Measurements from ENCODE around the gene SMO.
"Not testable (repeated sequence)": the region's sequence is repeated elsewhere in the genome, so short reads cannot be mapped to it uniquely, and the experiment has no call there.

The SMO gene

DNA sequence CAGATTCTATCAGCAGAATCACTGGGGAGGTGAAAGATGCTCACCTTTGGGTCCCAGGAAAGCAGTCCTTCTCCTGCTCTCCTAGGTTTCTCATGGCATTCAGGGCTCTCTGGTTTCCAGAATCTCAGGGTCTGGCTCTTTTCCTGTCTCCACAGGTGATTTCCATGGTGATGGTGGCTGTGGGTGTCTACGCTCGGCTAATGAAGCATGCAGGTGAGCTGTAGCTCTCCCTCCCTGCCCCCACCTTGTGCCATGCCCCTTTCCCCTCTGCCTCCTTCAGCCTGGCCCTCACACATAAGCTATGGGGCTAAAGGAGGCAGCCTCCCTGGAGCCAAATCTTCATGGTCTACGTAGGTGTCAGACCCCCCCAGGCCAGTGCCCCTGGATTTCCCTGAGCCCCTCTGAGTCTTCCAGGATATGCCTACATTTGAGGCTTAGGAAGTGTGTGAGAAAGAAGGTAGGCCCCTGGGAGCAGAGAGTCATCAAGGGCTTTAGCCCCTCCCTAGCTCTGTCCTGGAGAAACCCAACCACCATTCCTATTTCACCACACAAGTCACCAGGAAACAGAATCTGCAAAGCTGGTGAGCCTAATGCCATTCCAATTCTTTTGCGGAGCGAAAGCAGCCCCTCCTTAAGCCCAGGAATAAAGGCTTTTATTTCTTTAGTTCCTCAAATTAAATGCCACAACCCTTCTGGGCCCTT is 26.8 kb upstream of the SMO start:
- no peak overlapping the region for H3K27ac Mint-ChIP-seq
- no peaks in the 10 kb centered on the region for H3K36me3 Mint-ChIP-seq (ENCODE audit: insufficient read depth)
- DNase-seq (no peak), ATAC-seq (replicated peaks) (no peak)
- peaks cover 0 to 46% of the 10 kb centered on the region in 2 donors for H3K27me3 Mint-ChIP-seq
- H3K4me1 Mint-ChIP-seq (ENCODE audit: low read depth in 2 of 2) = no peaks in the 10 kb centered on the region
- H3K4me3 Mint-ChIP-seq = no peak overlapping the region
- H3K9me3 Mint-ChIP-seq = no peaks in the 10 kb centered on the region

DNA sequence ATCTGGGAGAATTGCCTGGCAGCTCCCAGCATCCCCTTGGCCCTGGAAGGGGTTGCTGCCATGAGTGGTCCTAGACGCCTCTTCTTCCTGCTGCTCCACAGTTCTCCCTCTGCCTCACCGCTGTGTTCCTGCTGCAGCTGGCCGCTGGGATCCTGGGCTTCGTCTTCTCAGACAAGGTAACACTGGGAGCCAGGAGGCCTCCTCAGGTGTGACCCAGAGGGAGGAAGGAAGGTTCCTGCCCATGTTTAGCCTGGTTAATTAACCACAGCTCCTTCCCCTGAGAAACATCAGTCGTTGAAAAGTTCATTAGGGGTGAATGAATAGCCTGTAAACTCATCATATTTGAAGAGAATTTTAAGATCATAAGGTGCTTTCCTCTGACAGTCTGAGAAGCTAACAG is 25.7 kb upstream of the SMO start:
- DNase-seq (no peak), ATAC-seq (replicated peaks) (no peak)
- Mint-ChIP-seq H3K27me3 (peaks cover 0 to 53% of the 10 kb centered on the region in 2 donors), H3K36me3 (ENCODE audit: insufficient read depth) (no peaks in the 10 kb centered on the region), H3K9me3 (no peaks in the 10 kb centered on the region), H3K4me3 (no peak overlapping the region), H3K27ac (peak overlapping the region in 1 of 2 donors; percentile 38), H3K4me1 (ENCODE audit: low read depth in 2 of 2) (no peaks in the 10 kb centered on the region)

DNA sequence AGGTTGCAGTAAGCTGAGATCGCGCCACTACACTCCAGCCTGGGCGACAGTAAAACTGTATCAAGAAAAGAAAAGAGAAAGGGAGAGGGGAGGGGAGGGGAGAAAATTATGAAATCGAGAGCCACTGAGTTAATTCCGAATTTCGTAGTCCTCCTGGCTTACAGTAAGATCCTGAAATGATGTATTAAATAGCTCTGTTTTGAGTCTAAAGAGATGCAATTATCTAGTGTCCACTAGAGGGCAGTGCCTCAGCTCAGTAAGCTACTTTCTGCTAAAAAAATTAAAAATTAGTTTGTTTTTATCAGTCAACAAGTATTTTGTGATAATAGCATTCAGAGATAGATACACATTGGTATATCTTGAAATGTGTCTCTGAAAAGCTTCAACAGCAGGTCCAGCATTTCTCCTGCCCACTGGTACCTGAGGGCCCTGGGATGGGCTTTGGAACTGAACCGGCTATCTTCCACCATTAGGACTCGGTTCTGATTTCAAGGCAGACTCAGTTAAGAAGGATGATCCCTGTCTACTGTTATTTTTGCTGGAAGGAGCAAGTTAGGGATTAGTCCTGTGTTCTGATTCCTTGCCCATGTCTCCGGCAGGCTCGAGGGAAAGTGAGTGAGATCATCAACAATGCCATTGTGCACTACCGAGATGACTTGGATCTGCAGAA is 24.4 kb upstream of the SMO start:
- DNase-seq = peak in 1 of 3 experiments; percentile 8
- ATAC-seq (replicated peaks) = peak; percentile 41
- Mint-ChIP-seq H3K27me3 (peaks cover 0 to 53% of the 10 kb centered on the region in 2 donors), H3K4me1 (ENCODE audit: low read depth in 2 of 2) (peaks cover 0 to 5% of the 10 kb centered on the region in 2 donors), H3K36me3 (ENCODE audit: insufficient read depth) (no peaks in the 10 kb centered on the region), H3K4me3 (no peak overlapping the region), H3K9me3 (no peaks in the 10 kb centered on the region), H3K27ac (no peak overlapping the region)

DNA sequence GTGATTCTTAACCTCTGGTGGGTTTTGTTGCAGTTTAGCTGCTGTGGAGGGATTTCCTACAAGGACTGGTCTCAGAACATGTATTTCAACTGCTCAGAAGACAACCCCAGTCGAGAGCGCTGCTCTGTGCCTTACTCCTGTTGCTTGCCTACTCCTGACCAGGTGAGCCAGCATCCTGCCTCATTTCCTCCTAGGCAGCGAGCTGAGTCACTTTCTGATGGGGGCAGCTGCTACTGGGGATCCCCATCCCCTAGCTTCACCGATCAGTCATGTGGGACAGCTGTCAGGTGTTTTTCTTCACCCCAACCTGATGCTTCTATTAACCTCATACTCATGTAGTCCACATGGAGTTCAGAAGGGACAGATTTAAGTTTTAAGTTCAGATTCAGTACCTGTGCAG is 21.7 kb upstream of the SMO start:
- no peak for DNase-seq
- H3K4me1 Mint-ChIP-seq (ENCODE audit: low read depth in 2 of 2) = peaks cover 0 to 7% of the 10 kb centered on the region in 2 donors
- H3K36me3 Mint-ChIP-seq (ENCODE audit: insufficient read depth) = no peaks in the 10 kb centered on the region
- H3K9me3 Mint-ChIP-seq = no peaks in the 10 kb centered on the region
- peaks cover 0 to 47% of the 10 kb centered on the region in 2 donors for H3K27me3 Mint-ChIP-seq
- peak; percentile 21 for ATAC-seq (replicated peaks)
- H3K27ac Mint-ChIP-seq = no peak overlapping the region
- no peak overlapping the region for H3K4me3 Mint-ChIP-seq

DNA sequence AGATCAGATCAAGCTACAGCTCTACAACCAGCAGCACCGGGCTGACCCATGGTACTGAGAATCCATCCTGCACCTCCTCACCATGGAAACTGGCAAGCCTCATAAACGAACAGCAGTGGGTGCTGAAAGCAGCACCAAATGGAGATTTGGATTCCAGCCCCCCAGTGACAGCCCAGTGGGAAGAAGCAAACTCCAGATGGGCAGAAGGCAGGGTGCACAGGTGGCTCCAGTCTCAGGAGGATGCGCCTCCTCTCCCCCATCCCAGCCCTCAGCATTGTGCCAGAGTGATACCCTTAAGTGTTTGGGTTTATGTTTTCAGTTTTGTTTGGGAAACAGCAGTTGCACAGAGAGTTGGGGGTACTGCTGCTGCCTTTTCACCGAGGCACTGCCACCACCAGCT is 20.6 kb upstream of the SMO start:
- DNase-seq (no peak), ATAC-seq (replicated peaks) (no peak)
- Mint-ChIP-seq H3K4me1 (ENCODE audit: low read depth in 2 of 2) (peaks cover 0 to 7% of the 10 kb centered on the region in 2 donors), H3K9me3 (no peaks in the 10 kb centered on the region), H3K27ac (no peak overlapping the region), H3K27me3 (peaks cover 0 to 40% of the 10 kb centered on the region in 2 donors), H3K36me3 (ENCODE audit: insufficient read depth) (no peaks in the 10 kb centered on the region), H3K4me3 (peak overlapping the region in 1 of 2 donors; percentile 63)

DNA sequence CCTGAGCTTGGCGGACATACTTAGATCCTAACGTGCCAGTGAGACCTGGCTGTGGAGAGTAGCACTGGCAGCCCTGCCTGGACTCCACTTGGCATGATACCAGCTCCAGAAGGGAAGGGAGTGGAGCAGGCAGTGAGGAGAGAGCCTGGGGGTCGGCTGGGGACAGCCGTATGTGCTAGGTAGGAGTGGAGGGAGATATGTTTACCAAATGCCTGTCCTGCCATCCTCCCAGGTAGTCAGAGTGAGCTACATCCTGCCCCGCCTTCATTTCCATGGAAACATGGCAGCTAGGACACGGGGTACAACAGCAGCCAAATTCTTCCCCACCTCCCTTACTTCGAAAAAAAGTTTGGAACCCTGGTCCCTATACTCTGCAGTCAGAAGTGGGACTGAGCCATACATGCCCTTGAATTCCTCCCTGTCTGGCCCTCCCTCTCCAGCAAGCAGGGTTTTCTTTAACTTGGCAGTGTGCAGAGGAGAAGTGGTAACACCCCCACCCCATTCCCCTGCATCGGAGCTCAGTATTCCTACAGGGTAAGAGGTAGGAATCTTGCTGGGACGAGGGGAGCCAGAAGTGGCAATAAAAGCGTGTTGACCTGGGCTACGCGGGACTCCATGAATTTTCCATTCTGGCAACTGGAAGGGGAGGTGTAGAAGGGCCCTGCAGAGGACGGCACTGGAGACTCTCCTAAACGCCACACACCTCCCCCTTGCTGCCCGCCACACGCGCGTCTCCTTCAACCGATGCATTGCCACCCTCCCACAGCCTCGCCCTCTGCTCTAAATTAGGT is 20.0 kb upstream of the SMO start:
- no peak for DNase-seq
- peaks cover 0 to 7% of the 10 kb centered on the region in 2 donors for H3K4me1 Mint-ChIP-seq (ENCODE audit: low read depth in 2 of 2)
- H3K27me3 Mint-ChIP-seq = peaks cover 0 to 33% of the 10 kb centered on the region in 2 donors
- no peak overlapping the region for H3K27ac Mint-ChIP-seq
- ATAC-seq (replicated peaks) = no peak
- peak overlapping the region; percentile 52 to 63 for H3K4me3 Mint-ChIP-seq
- H3K9me3 Mint-ChIP-seq = no peaks in the 10 kb centered on the region
- no peaks in the 10 kb centered on the region for H3K36me3 Mint-ChIP-seq (ENCODE audit: insufficient read depth)

DNA sequence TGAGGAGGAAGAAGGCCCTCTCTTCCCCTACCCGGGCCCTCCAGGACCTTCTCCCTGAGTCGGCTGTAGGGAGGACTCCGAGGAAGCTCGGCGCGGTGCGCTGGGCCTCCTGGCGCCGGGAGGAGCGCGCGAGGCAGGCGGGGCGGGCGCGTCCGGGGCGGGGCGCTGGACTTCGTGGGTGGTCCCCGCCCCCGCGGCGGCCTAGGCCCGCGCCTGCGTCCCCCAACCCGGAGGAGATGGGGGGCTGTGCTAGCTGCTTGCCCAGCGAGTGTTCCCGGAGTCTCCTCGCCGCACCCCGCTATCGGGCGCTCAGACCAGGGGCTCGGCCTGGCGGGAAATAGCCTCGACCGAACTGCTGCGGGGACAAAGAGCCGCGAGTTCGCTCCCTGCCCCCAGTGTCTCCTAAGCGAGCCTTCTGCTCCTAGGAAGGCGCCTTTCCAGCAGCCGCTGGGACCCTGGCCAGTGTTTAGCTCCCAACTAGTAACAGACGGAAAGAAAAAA is 19.2 kb upstream of the SMO start:
- Mint-ChIP-seq H3K4me1 (ENCODE audit: low read depth in 2 of 2) (peaks cover 0 to 7% of the 10 kb centered on the region in 2 donors), H3K36me3 (ENCODE audit: insufficient read depth) (no peaks in the 10 kb centered on the region), H3K4me3 (peak overlapping the region; percentile 63 to 72), H3K27ac (no peak overlapping the region), H3K9me3 (no peaks in the 10 kb centered on the region), H3K27me3 (peaks cover 0 to 33% of the 10 kb centered on the region in 2 donors)
- ATAC-seq (replicated peaks) (peak; percentile 56), DNase-seq (peak in 1 of 3 experiments; percentile 17)

DNA sequence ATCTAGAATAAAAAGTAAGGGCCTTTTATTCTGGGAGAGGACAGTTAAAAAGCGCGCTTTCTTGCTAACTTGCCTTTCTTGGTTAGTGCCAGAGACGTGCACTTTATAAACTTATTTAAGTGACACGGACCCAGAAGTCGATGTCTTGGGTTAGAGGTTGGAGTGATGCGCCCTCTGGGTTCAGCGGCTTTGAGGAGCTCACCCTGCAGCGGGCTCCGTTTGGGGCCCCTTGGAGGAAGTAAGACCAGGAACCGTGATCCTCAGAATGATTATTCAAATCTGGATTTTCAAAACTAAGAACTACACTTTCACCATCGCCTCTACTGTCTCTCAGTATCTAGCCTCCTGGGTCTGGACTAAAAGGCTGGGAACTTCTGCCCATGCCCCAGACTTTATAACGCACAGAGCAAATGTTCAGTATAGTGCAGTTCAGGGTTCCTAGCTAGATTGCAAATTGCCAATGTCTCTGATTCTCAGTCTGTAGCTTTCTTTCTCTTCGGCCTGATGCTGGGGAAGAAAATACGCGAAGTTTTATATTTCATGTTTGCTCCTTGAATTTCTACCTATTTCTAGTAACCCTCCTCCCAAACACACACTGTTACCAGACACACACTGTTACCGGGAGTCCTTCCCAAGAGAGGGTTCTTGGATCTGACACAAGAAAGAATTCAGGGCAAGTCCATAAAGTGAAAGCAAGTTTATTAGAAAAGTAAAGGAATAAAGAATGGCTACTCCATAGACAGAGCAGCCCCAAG is 18.6 kb upstream of the SMO start:
- ATAC-seq (replicated peaks) (no peak), DNase-seq (no peak)
- Mint-ChIP-seq H3K9me3 (no peaks in the 10 kb centered on the region), H3K36me3 (ENCODE audit: insufficient read depth) (no peaks in the 10 kb centered on the region), H3K27me3 (peaks cover 0 to 39% of the 10 kb centered on the region in 2 donors), H3K4me1 (ENCODE audit: low read depth in 2 of 2) (peaks cover 0 to 7% of the 10 kb centered on the region in 2 donors), H3K27ac (no peak overlapping the region), H3K4me3 (peak overlapping the region; percentile 63 to 72)

DNA sequence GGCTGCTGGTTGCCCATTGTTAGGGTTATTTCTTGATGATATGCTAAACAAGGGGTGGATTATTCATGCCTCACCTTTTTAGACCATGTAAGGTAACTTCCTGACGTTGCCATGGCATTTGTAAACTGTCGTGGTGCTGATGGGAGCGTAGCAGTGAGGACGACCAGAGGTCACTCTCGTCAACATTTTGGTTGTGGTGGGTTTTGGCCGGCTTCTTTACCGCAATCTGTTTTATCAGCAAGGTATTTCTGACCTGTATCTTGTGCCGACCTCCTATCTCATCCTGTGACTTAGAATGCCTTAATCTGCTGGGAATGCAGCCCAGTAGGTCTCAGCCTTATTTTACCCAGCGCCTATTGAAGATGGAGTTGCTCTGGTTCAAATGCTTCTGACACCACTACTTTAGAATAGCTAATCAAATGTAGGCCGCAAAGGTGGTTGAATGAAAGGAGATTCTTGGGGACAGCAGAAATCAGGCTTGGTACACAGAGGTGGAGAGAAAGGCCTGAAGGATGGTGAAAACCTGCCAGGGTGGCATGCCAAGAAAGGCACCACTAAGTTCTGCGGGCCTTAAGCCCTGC is 17.9 kb upstream of the SMO start:
- no peak for DNase-seq
- peaks cover 0 to 39% of the 10 kb centered on the region in 2 donors for H3K27me3 Mint-ChIP-seq
- no peaks in the 10 kb centered on the region for H3K36me3 Mint-ChIP-seq (ENCODE audit: insufficient read depth)
- peaks cover 0 to 7% of the 10 kb centered on the region in 2 donors for H3K4me1 Mint-ChIP-seq (ENCODE audit: low read depth in 2 of 2)
- no peak for ATAC-seq (replicated peaks)
- H3K27ac Mint-ChIP-seq = no peak overlapping the region
- H3K4me3 Mint-ChIP-seq = no peak overlapping the region
- no peaks in the 10 kb centered on the region for H3K9me3 Mint-ChIP-seq

DNA sequence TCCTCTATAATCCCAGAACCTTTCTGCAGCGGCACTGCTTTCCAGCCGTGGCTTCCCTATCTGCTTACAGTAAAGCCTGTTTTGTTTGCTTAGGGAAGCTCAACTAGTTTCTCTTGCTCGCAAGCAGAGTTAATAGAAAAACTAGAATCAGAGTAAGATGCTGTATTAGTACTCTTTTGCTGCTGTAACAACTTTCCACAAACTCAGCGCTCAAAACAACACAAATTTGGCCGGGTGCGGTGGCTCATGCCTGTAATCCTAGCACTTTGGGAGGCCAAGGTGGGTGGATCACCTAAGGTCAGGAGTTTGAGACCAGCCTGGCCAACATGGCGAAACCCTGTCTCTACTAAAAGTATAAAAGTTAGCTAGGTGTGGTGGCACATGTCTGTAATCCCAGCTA is 14.6 kb upstream of the SMO start:
- not testable (repeated sequence) for H3K4me3 Mint-ChIP-seq; H3K27ac Mint-ChIP-seq; ATAC-seq (replicated peaks); H3K4me1 Mint-ChIP-seq (ENCODE audit: low read depth in 2 of 2); H3K36me3 Mint-ChIP-seq (ENCODE audit: insufficient read depth); H3K9me3 Mint-ChIP-seq; DNase-seq
- peaks cover 0 to 14% of the 10 kb centered on the region in 2 donors for H3K27me3 Mint-ChIP-seq

DNA sequence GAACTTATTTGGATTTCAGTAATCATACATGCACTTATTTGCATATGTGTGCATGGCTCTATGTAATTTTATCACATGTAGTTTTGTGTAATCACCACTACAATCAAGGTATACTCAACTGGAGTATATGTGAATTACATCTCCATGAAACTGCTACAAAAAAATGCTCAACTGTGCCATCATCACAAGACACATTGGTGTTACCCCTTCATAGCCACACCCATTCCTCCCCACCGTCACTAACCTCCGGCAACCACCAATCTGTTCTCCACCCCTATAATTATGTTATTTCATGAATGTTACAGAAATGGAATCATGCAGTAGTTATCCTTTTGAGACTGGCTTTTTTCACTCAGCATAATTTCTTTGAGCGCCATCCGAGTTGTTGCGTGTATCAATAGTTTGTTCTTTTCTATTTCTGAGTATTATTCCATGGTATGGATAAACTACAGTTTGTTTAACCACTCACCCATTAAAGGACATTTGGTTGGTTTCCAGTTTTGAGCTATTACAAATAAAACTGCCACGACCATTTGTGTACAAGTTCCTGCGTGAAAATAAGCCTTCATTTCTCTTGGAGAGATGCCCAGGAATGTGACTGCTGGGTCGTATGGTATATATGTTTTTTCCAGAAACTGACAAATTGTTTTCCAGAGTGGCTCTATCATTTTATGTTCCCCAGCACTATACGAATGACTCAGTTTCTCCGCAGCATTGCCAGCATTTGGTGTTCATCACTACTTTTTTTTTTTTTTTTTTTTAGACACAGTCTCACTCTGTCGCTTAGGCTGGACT is 11.3 kb upstream of the SMO start:
- Mint-ChIP-seq H3K9me3 (no peaks in the 10 kb centered on the region), H3K4me3 (no peak overlapping the region), H3K4me1 (ENCODE audit: low read depth in 2 of 2) (no peaks in the 10 kb centered on the region), H3K27ac (no peak overlapping the region), H3K27me3 (peaks cover 8 to 32% of the 10 kb centered on the region in 2 donors), H3K36me3 (ENCODE audit: insufficient read depth) (no peaks in the 10 kb centered on the region)
- ATAC-seq (replicated peaks) (no peak), DNase-seq (no peak)

DNA sequence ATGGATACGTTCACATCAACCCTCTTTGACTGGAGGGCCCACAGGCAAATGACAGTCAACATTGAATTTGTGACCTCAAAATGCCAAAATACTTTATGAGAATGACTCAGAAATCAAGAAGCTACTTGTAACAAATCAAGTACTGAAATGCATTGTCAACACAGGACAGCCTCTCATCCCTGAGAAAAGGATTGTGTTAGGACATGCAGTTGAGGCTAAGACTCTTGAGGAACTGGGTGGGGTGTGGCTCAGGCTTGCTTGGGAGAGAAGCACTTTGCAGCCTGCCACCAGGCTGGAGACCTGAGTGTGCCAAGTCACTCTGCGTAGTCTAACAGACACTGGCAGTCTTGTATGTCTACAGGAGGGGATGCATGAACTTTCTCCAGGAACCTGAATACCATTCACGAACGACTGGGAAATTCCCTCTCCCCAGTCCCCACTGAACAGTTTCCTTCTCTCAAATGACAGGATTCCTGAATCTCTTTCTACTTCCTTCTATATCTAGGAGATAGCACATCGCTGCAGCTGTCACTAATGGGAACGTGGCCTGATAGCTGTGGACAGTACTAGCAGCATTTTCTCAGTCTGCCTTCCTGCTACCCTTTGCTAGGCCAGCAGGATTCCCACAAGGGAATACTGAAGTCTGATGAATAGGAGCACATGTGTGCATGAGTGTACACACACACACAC is 3.3 kb upstream of the SMO start:
- no peaks in the 10 kb centered on the region for H3K9me3 Mint-ChIP-seq
- peaks cover 39 to 68% of the 10 kb centered on the region in 2 donors for H3K27me3 Mint-ChIP-seq

More for the DNA sequence above, 3.3 kb upstream of the SMO start:
- Mint-ChIP-seq H3K36me3 (ENCODE audit: insufficient read depth) (no peaks in the 10 kb centered on the region), H3K27ac (no peak overlapping the region), H3K4me3 (no peak overlapping the region), H3K4me1 (ENCODE audit: low read depth in 2 of 2) (no peaks in the 10 kb centered on the region)
- ATAC-seq (replicated peaks) = no peak
- DNase-seq = no peak

All from effector memory CD8-positive, alpha-beta T cell (primary cell).